Activated CD4-positive, alpha-beta T cell treated with anti-CD3 and anti-CD28 coated beads for 48 hours (primary cell): ENCODE measurements around the gene MYBBP1A.

Source experiments
- DNase-seq: peaks from one replicate; pipeline ENCODE4 v3.0.0-alpha.2; 2020

MYBBP1A gene

DNA sequence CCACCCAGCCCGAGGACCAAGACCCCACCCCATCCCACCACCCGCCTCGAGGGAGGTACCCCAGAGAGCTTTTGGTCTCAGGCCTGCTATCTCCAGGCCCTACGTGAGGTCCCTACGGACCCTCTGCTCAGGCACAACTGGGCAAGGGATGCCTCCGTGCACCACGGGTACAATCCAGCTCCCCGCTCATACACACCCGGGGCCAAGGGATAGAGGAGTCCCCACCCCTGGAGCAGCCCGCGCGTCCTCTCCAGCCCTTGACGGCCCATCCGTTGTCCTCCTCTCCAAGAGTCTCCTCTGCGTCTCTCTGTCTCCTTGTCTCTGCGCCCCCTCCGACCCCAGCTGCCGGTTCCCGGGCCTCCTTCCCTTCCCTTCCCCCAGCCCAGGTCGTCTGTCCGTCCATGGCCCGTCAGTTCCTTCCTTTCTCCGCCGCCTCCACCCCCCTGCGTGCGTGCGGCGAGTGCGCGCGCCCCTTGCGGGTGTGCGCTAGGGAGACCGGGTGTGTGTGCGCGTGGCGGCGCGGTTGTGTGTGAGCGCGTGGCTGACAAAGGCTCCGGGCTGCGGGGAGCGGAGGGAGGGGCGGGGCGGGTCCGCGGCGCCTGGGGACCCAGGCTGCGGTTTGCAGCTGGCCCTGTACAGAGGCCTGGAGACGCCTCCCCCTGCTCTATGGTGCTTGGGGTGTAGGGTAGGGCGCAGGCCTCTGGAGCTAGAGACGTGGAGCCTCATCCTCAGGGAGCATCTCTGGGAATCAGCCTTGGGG lies 55.6 kb downstream of the MYBBP1A start:
- DNase-seq: no peak

GRCh38 chr17:4498461-4499397 lies 56.5 kb downstream of the MYBBP1A start, which contains the start of gene SPNS2:
TSS of gene SPNS2 (plus strand) at chr17:4498881. CDS start at chr17:4499048, 167 bp downstream.
- peak; percentile 65 for DNase-seq

- DNase-seq: no peak
These were observed 57.9 kb downstream of the MYBBP1A start for GRCh38 chr17:4497101-4497824.

DNA sequence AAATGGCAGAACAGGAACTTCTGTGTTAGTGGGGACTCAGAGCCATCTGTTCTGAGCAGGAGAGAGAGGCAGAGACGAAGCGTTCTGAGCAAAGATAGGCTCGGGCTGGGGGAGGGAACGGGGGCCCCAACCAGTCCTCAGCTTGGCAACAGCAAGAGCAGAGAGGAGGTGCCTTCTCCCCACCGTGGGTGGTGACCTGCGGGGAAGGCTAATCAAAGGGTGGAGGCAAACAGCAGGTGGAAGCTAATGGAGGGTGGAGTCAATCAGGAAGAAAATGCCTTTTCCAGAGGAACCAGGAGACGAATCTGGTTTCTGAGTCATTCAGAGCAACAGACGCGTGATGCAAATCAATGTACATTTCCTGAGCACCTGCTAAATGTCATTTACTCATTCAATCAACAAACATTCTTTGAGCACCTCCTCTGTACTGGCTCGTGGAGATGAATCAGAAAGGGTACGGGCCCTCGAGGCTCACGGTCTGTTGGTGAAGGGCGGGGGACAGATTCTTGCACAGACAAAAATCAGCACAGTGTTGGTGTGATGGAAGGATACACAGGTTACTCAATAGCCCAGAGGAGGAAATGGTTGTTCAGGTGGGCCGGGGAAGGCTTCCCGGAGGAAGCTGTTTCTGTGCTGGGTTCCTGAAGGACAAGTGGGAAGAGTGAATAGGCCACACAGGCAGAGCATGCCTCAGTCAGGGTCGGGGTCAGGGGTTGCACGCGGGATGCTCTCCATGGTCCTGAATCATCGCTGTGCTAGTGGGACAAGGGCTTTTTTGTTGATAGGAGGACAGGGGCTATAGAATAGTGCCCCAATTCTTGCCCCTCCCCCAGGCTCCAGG lies 62.2 kb downstream of the MYBBP1A start:
- peak; percentile 43 for DNase-seq

DNA sequence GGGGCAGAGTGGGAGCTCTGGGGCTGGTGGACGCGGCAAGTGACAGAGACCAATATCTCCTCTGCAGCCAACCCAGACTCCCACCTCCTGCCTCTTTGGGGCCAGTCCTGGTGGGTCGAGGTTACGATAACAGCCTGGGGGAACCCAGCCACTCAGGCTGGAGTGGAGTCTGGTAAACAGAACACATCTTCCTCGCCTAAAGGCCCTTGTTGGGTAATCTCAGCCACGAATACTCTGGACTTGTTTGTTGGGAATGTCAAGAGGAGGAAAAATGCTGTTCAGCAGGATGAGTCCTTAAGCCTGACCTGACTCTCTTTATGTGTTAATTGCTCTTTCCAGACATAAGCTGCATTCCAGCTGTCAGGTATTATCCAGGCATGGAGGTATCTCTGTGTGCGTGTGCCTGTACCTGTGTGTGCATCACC lies 64.5 kb downstream of the MYBBP1A start:
- DNase-seq: no peak

- DNase-seq: no peak
These were observed 65.0 kb downstream of the MYBBP1A start for GRCh38 chr17:4490109-4490591.

- no peak for DNase-seq
These were observed 66.1 kb downstream of the MYBBP1A start for GRCh38 chr17:4488989-4489595.
